HG03064 (cell line): ENCODE measurements around the gene MAST4.
"Not testable (repeated sequence)": the region's sequence is repeated elsewhere in the genome, so short reads cannot be mapped to it uniquely, and the experiment has no call there.

Experiments
- ATAC-seq: cut with Tn5 transposase; IDR thresholded peaks from one replicate; pipeline ENCODE4 v1.9.1; 2021; ENCODE audit warnings: low read depth; ENCODE audit not compliant: unreplicated experiment

The MAST4 gene

DNA sequence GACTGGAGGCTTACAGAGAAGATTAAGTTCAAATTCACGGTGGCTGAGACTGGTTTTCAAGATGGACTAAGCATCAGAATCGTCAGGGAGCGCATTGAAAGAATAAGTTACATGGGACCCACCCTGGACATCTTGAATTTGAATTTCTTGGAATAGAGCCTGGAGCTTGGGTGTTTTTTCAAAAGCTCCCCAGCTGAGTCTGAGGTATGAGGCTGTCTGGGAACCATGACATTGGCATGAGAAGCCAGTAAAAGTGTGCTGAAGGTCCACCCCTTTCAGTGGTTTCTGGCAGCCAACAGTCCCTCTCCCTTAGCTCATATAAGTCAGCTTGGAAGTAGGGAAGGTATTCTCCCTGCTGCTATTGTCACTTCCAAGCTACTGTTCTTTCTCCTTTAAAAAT lies 97.8 kb downstream of the MAST4 start:
- ATAC-seq = no peak

- not testable (repeated sequence) for ATAC-seq
These were observed 99.6 kb downstream of the MAST4 start for GRCh38 chr5:66695840-66696239.

DNA sequence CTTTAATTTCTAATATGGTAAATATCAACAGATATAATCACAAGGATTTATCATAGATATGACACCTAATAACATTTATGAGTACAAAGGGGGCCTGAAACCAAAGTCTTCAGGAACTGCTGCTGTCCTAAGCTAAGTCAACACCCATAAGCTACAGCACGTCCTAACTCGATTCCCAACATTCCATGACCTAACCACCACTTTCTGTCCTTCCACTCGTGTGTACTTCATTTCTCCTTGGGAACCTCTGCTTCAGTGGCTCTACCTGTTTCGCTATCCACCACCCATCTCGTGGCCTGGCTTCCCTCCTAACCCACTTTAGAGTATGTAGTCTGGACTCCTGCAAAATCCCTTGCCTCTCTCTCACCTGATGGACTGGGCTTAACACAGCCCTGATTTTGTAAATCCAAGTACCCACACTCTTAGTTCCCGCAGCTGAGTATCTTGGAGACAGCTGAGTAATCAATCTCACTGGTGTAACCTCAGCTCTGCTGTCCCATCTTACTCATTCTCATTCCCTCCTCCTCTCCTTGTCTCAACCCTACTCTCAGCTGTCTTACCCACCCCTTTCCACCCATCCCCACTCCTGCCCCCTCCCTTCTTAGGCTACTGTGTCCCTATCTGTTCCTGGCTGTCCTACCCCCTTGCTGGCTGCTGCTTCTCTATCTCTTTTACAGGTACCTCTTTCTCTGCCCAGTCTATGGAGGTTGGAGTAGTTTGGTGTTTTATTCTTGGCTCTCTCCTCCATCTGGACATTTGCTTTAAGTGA lies 101.8 kb downstream of the MAST4 start:
- ATAC-seq = no peak

DNA sequence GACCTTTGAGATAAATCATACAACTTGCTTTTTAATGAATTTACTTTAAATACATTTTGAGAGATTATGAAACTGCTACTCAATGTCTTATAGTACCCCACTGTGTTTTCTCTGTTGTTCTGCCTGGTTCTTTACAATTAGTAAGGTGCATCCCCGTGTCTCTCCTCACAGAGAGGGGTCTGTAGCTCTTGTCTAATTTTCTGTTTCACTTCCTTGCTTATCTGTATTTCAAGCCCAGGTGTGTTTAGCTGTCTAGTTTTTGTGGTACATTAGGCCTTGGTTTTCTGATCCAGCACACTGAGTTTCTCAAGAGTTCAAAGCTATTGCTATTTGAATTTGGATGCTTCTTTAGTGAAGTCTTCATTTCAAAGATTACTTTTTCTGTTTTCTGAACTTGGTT lies 105.1 kb downstream of the MAST4 start:
- ATAC-seq = no peak

DNA sequence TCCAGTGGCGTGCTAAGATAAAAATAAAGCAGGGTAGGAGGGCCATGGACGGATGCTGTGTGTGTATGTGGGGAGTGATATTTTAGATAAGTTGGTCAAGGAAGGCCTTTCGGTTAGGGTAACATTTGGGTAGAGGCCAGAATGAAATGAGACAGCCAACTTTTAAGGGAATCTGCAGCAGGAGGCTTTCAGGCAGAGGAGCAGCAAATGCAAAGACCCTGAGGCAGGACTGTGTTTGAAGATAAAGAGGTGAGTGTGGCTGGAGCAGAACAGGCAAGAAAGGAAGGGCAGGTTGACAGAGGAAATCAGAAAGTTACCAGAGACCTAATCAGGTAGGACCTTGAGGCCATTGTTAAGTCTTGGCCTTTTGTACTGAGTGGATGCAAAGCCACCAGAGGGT lies 106.2 kb downstream of the MAST4 start:
- no peak for ATAC-seq

GRCh38 chr5:66704790-66705425 lies 108.7 kb downstream of the MAST4 start:
- ATAC-seq = no peak

DNA sequence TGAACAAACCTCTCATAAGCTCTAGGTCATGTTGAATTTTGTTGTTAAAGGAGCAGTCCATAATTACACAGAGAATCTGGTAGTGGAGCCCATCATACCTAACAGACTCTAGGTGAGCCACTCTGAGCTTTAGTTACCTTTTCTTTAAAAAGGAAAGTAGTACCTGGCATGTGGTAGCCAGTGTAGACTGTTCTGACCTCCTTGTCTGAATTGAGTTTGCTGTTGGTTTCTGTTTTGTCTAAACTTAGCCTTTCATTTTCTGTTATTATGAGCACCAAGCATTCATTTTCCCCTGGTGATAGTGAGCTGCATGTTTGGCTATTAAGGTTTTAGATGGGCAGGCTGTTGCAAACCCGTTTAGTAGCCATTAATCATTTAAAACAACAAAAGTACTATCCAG lies 112.2 kb downstream of the MAST4 start:
- no peak for ATAC-seq

DNA sequence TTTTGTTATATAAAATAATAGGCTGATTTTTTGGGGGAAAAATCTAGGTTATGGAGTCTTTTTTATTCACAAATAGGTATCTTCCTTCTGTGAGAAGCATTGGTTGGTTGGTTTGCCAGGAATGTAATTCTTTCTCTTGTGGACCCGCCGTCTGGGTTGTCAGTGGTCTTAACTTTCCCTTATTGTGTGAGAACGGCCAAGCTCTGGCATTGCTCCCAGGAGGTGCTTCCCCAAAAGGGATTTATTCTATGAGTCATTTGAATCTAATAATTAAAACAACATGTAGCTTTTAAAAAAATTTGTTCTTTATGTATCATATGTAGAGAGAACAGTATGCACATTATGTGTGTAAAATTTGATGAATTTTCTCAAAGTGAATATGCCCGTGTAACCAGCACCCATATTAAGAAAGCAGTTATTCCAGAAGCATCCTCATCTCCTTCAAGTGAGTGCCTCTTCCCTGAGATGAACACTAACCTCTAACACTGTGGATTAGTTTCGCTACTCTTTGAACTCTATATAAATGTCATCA lies 114.4 kb downstream of the MAST4 start:
- no peak for ATAC-seq

- no peak for ATAC-seq
These were observed 117.8 kb downstream of the MAST4 start for GRCh38 chr5:66713998-66714397.

- ATAC-seq = no peak
These were observed 121.5 kb downstream of the MAST4 start for GRCh38 chr5:66717455-66718373.

GRCh38 chr5:66718374-66719002 lies 122.3 kb downstream of the MAST4 start:
- ATAC-seq = no peak

DNA sequence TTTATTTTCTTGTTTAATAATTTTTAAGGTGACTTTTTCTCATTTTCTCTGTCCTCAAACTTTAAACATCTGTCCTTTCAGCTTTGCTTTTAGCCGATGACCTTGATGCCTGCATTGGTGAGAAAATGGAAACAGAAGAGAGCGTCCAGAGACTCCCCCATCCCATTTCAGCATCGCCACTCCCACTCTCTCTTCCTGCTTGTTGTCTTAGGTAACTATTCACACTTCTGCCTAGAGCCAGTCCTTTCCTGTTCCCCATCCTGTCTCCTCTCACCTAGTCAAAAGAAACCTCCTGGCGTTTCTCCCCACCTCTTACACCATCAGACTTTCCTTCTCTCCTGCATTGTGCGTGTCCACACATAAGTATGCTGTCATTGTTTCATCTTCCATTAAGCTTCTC lies 124.6 kb downstream of the MAST4 start:
- no peak for ATAC-seq

DNA sequence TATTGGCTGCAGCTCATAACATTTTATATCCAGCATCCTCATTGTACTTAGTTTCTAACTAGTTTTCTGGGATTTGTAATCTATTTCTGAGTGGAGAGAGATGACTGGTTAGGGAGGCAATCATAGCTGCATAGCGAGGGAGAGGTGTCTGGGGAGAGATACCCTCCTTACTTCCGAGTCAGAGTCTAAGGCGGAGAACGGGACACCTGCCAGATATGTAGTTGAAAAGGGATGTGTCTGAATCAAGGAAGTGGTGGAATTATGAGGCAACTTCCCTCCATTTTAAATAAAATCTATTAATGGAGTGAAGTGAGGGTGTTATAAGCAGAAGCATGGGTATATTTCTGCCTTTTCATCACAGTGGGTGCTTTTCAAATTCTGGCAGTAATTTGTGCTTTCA lies 126.5 kb downstream of the MAST4 start:
- no peak for ATAC-seq

GRCh38 chr5:66724349-66725139 lies 128.4 kb downstream of the MAST4 start:
- no peak for ATAC-seq

DNA sequence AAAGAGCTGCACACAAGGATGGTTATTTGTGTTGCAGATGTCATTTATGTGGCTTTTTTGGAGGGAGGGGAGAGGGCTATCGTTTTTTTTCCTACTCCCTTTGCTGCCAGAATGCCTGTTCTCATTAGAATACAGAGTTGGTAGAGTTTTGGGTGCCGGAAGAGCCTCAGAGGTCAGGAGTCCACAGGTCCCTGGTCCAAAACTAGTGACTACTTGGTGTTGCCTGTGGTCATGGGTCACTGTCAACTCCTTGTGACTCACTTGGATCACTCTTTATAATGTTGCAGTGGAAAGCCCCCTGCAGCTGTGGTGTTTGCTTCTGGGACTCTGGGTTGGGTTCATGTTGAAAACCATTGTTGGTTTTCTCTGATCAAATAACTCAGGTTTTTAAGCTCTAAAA lies 131.4 kb downstream of the MAST4 start:
- no peak for ATAC-seq

DNA sequence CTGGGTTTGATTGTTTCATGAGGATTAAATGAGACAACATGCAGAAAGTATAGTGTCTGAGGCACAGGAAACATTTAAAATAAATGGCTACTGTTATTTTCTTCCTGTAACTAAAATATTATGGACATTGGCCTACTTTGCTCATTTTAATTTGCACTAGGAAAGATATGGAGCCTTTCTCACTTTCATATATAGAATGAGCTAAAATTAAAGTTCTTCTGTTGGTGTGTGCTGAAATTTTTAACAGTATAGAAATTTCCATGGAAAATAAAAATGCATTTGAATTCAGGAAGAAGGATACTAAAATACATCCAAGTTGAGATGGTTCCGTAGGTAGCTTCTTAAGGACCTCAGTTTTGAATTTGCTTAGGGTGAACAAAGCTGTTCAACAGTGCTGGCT lies 131.9 kb downstream of the MAST4 start:
- no peak for ATAC-seq

DNA sequence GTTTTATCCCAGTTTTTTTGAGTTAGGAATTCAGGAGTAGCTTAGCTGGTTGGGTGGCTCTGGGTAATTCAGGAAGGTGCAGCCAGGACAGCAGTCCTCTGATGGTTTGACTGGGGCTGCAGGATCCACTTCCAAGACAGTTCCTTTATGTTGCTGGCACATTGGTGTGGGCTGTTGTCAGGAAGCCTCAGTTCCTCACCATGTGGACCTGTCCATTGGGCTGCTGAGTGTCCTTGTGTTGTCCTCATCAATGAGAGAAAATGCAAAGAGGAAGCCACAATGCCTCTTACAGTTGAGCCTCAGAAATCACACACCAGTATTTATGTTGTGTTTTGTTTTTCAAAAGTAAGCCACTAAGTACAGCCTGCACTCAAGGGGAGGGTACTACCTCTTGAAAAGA lies 140.9 kb downstream of the MAST4 start:
- ATAC-seq = no peak

DNA sequence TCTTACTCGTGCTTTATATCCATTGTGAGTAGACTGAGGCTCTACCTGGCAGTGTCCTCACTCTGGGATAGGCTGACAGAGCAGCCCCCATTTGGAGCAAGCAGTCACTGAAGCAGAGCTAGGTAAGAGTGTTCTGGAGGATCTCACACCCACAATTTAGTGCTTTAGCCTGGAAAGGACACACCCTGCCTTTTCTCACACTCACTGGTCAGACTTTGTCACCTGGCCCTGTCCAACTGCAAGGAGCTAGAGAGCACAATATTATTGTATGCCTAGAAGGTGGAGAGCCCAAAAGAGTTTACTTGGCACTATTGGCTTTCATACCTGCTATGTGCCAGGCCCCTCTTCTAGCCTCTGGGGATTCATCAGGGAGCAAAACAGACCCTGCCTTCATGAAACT lies 141.9 kb downstream of the MAST4 start:
- no peak for ATAC-seq

GRCh38 chr5:66739021-66739420 lies 142.8 kb downstream of the MAST4 start:
- ATAC-seq = no peak

- ATAC-seq = no peak
These were observed 143.8 kb downstream of the MAST4 start for GRCh38 chr5:66739951-66740350.
